Thyroid gland (tissue), 4 donors: ENCODE data around the gene PTGS1.

Source experiments
- CTCF ChIP-seq, 6 experiments: fragments of 200-600 bp in 3 of 6; fragments of 450-650 bp in 3 of 6; sonication (generic) in 3 of 6; IDR thresholded peaks; one replicate each; pipeline ENCODE4 v1.5.1; 2016 to 2019; ENCODE audit warnings: antibody characterized with exemption in 6 of 6, mild to moderate bottlenecking in 2 of 6, inconsistent platforms in 1 of 6, moderate library complexity in 1 of 6
- POLR2A ChIP-seq, 2 donors: fragments of 450-650 bp; IDR thresholded peaks; one replicate each; pipeline ENCODE4 v1.6.1; 2017; ENCODE audit warnings: antibody characterized with exemption in 2 of 2, mild to moderate bottlenecking in 2 of 2, moderate library complexity in 1 of 2

- TF ChIP-seq CTCF (IDR thresholded peaks at IDR 0.05): no peak
- no peak for TF ChIP-seq POLR2A (IDR thresholded peaks at IDR 0.05)
These were observed 34.6 kb upstream of the PTGS1 start for GRCh38 chr9:122336189-122336588.
